PFSK-1 (cell line): ENCODE results near the gene CCDC170.

Experiments used
- FOXP2 ChIP-seq: optimal IDR thresholded peaks from 2 replicates; pipeline ENCODE3; 2011; ENCODE audit warnings: borderline replicate concordance, control low read depth, inconsistent platforms; ENCODE audit not compliant: insufficient read depth; ENCODE audit errors: extremely low read length, extremely low read depth
- POLR2AphosphoS5 ChIP-seq: IDR thresholded peaks from 2 replicates; pipeline ENCODE4 v1.6.1; 2012; ENCODE audit warnings: low read depth, mild to moderate bottlenecking, control low read depth, low read length, moderate library complexity
- SIN3A ChIP-seq: IDR thresholded peaks from 2 replicates; pipeline ENCODE4 v1.6.1; 2012; ENCODE audit warnings: mild to moderate bottlenecking, low read length, moderate library complexity, borderline replicate concordance; ENCODE audit not compliant: insufficient read depth
- TAF1 ChIP-seq: IDR thresholded peaks from 2 replicates; pipeline ENCODE4 v1.6.1; 2012; ENCODE audit warnings: low read length, control low read depth, borderline replicate concordance; ENCODE audit not compliant: insufficient read depth
- TF ChIP-seq, protein P1 (sequence below), 2 experiments: IDR thresholded peaks; 2 replicates each; pipeline versions ENCODE4 v1.6.1 to v1.8.0; 2011 to 2012; ENCODE audit warnings: low read depth in 2 of 2, low read length in 2 of 2, control low read depth in 1 of 2, inconsistent platforms in 1 of 2, mild to moderate bottlenecking in 1 of 2, moderate library complexity in 1 of 2; ENCODE audit not compliant: insufficient read depth in 1 of 2

Gene CCDC170

DNA sequence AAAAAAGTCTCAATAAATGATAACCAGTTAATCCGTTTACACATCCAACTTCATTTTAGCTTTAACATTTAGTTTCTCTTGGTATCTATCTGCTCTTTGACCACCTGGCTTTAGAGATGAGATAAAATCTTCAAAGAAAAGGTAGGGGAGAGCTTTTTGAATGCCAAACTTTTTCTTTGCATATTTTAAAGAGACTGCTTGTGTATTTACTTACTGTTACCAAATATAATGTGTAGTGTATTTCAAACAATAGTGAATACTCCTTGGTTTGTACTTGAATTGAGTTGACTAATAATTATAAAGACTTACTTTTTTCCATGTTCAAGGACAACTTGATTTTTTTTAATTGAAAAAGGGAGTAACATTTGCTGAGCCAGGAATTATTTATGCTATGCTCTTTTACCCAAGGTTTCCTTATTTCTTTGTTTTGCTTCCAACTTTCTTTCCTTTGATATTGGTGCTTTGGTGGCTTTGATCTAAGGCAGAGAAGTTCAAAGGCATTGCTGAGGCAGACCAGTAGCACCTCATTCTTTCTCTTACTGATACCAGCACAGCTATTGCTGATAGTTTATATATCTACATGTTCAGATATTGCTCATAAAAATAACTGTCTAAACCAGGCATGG is 7.8 kb downstream of the CCDC170 start:
- TF ChIP-seq FOXP2 (no peak), SIN3A (no peak), POLR2AphosphoS5 (no peak), TAF1 (no peak)
- TF ChIP-seq, protein P1, sequence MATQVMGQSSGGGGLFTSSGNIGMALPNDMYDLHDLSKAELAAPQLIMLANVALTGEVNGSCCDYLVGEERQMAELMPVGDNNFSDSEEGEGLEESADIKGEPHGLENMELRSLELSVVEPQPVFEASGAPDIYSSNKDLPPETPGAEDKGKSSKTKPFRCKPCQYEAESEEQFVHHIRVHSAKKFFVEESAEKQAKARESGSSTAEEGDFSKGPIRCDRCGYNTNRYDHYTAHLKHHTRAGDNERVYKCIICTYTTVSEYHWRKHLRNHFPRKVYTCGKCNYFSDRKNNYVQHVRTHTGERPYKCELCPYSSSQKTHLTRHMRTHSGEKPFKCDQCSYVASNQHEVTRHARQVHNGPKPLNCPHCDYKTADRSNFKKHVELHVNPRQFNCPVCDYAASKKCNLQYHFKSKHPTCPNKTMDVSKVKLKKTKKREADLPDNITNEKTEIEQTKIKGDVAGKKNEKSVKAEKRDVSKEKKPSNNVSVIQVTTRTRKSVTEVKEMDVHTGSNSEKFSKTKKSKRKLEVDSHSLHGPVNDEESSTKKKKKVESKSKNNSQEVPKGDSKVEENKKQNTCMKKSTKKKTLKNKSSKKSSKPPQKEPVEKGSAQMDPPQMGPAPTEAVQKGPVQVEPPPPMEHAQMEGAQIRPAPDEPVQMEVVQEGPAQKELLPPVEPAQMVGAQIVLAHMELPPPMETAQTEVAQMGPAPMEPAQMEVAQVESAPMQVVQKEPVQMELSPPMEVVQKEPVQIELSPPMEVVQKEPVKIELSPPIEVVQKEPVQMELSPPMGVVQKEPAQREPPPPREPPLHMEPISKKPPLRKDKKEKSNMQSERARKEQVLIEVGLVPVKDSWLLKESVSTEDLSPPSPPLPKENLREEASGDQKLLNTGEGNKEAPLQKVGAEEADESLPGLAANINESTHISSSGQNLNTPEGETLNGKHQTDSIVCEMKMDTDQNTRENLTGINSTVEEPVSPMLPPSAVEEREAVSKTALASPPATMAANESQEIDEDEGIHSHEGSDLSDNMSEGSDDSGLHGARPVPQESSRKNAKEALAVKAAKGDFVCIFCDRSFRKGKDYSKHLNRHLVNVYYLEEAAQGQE (IDR thresholded peaks at IDR 0.05; ENCODE audit: insufficient read depth in 1 of 2, low read depth in 2 of 2, low read length in 2 of 2) = no peak

GRCh38 chr6:151502499-151502898 is 8.7 kb downstream of the CCDC170 start:
- no peak for TF ChIP-seq FOXP2
- TF ChIP-seq, protein P1 (IDR thresholded peaks at IDR 0.05; ENCODE audit: insufficient read depth in 1 of 2, low read depth in 2 of 2, low read length in 2 of 2) = no peak
- no peak for TF ChIP-seq POLR2AphosphoS5
- TF ChIP-seq TAF1 = no peak
- no peak for TF ChIP-seq SIN3A

- no peak for TF ChIP-seq TAF1
- TF ChIP-seq, protein P1 (IDR thresholded peaks at IDR 0.05; ENCODE audit: insufficient read depth in 1 of 2, low read depth in 2 of 2, low read length in 2 of 2) = no peak
- no peak for TF ChIP-seq POLR2AphosphoS5
- no peak for TF ChIP-seq SIN3A
- no peak for TF ChIP-seq FOXP2
These were observed 12.9 kb downstream of the CCDC170 start for GRCh38 chr6:151506761-151507160.

DNA sequence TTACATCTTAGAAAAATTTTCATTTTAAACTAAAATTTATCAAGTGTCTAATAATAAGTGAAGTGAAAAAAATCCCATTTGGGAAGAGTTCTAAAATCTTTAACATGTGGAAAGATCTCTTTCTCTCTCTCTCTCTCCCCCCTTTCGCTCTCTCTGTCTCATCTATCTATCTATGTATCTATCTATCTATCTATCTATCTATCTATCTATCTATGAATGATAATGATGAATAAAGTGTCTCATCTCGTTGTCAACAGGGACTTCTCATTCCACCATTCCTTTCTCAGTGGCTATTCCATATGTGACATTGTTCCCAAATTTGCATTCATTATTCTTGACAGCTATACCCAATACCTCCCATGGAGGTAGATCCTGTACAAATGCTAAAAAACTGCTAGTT is 15.2 kb downstream of the CCDC170 start:
- no peak for TF ChIP-seq TAF1
- TF ChIP-seq FOXP2 = no peak
- TF ChIP-seq, protein P1 (IDR thresholded peaks at IDR 0.05; ENCODE audit: insufficient read depth in 1 of 2, low read depth in 2 of 2, low read length in 2 of 2) = no peak
- no peak for TF ChIP-seq SIN3A
- TF ChIP-seq POLR2AphosphoS5 = no peak
